Skeletal muscle tissue (tissue), 4 donors: ENCODE results near the gene MTIF3. TPM values are rescaled to one million over a fixed set of nuclear protein-coding genes. Genes with fewer than 3 reads are reported as not detected.

Source experiments
- H3K27ac ChIP-seq: one replicate; pipeline ENCODE4 v1.7.0; 2013; ENCODE audit warnings: mild to moderate bottlenecking, low read depth, low read length, inconsistent platforms
- H3K27me3 ChIP-seq, 3 donors: one replicate each; pipeline ENCODE4 v1.7.0; 2013; ENCODE audit warnings: low read length in 3 of 3; ENCODE audit not compliant: control insufficient read depth in 3 of 3, insufficient read depth in 3 of 3
- H3K36me3 ChIP-seq, 3 donors: one replicate each; pipeline ENCODE4 v1.7.0; 2013; ENCODE audit warnings: low read length in 3 of 3; ENCODE audit not compliant: control insufficient read depth in 3 of 3, insufficient read depth in 3 of 3
- H3K4me1 ChIP-seq, 3 donors: one replicate each; pipeline ENCODE4 v1.7.0; 2013; ENCODE audit warnings: low read length in 3 of 3, mild to moderate bottlenecking in 3 of 3; ENCODE audit not compliant: control insufficient read depth in 3 of 3, insufficient read depth in 3 of 3
- H3K4me3 ChIP-seq, 3 donors: one replicate each; pipeline ENCODE4 v1.7.0; 2013; ENCODE audit warnings: low read length in 3 of 3
- H3K9ac ChIP-seq, 3 donors: one replicate each; pipeline ENCODE4 v1.7.0; 2013; ENCODE audit warnings: low read length in 3 of 3, mild to moderate bottlenecking in 3 of 3, moderate library complexity in 2 of 3, low read depth in 1 of 3
- H3K9me3 ChIP-seq, 3 donors: one replicate each; pipeline ENCODE4 v1.7.0; 2013; ENCODE audit warnings: low read length in 3 of 3; ENCODE audit not compliant: control insufficient read depth in 3 of 3
- total RNA-seq: library from RNA; depleted of rRNA; stranded (reverse); fragments of >200 nt; gene quantifications from one replicate; pipeline ENCODE4 v1.2.3, GENCODE V29; 2014
- donor health status: Osteomylitis.

MTIF3 gene
- total RNA-seq, 1 donor from 2014 or later, result 38.1 TPM

DNA sequence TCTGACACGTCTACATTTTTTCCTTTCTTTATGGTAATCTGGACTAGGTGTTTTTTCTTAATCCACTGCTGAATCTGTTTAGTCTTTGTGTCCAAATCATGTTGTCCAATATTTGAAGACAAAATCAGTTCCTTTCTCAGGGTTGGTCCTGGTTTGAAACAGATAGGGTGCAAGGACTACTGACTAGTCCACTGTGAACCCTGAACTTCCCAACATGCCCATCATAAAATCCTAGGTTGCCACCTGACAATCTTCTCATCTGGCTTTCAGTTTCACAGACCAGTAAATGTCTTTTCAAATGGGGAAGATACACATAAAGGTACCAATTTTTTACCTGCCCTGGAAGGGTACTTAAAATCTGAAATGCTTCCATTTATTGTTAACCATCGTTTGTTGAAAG is 13.2 kb downstream of the MTIF3 start:
- H3K36me3 ChIP-seq, result peaks cover 38 to 65% (median 58%) of the 10 kb centered on the region in 3 donors
- H3K4me1 ChIP-seq, result peaks cover 0 to under 1% (median 0%) of the 10 kb centered on the region in 3 donors
- H3K27me3 ChIP-seq, result no peaks in the 10 kb centered on the region
- no peak overlapping the region for H3K27ac ChIP-seq
- H3K9ac ChIP-seq, result no peak overlapping the region
- no peaks in the 10 kb centered on the region for H3K9me3 ChIP-seq
- no peak overlapping the region for H3K4me3 ChIP-seq

GRCh38 chr13:27432611-27433210 is 17.7 kb downstream of the MTIF3 start:
- no peak overlapping the region for H3K27ac ChIP-seq

DNA sequence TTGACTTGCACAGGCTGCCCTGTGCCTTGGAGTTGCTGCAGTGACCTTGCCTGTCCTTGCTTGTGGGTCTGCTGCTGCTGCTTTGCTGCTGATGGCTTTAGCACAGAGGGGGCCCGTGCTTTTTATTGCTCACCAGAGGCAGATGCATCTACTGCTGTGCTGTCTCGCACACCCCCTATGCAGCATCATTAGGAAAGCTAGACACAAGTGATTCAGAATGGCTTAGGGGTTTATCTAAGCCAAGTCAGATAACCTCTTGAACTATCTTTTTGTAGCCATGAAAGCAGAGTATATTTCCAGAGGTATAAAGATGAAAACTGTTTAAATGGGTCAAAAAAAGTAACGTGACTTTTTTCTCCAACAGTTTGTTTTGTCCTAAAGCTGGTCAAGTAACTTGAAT is 18.2 kb downstream of the MTIF3 start:
- no peaks in the 10 kb centered on the region for H3K9me3 ChIP-seq
- H3K27ac ChIP-seq, result no peak overlapping the region
- peaks cover 3 to 7% (median 5%) of the 10 kb centered on the region in 3 donors for H3K4me1 ChIP-seq
- H3K9ac ChIP-seq, result no peak overlapping the region
- H3K4me3 ChIP-seq, result no peak overlapping the region
- H3K27me3 ChIP-seq, result no peaks in the 10 kb centered on the region
- peaks cover 56 to 80% (median 78%) of the 10 kb centered on the region in 3 donors for H3K36me3 ChIP-seq

More at GRCh38 chr13:27432611-27433210, 17.7 kb downstream of the MTIF3 start:
- Histone ChIP-seq H3K4me3 (no peak overlapping the region), H3K9me3 (no peaks in the 10 kb centered on the region), H3K36me3 (peaks cover 56 to 80% (median 76%) of the 10 kb centered on the region in 3 donors), H3K9ac (no peak overlapping the region), H3K4me1 (peaks cover 0 to 3% (median 2%) of the 10 kb centered on the region in 3 donors), H3K27me3 (no peaks in the 10 kb centered on the region)

GRCh38 chr13:27428160-27428559 is 22.2 kb downstream of the MTIF3 start:
- no peak overlapping the region for H3K9ac ChIP-seq
- H3K9me3 ChIP-seq, result no peaks in the 10 kb centered on the region
- no peak overlapping the region for H3K4me3 ChIP-seq
- H3K4me1 ChIP-seq, result peaks cover 29 to 38% (median 33%) of the 10 kb centered on the region in 3 donors
- no peak overlapping the region for H3K27ac ChIP-seq
- H3K27me3 ChIP-seq, result no peaks in the 10 kb centered on the region
- H3K36me3 ChIP-seq, result peaks cover 35 to 49% (median 47%) of the 10 kb centered on the region in 3 donors

- Histone ChIP-seq H3K27me3 (no peaks in the 10 kb centered on the region), H3K27ac (peak overlapping the region; percentile 94), H3K9me3 (no peaks in the 10 kb centered on the region), H3K4me3 (no peak overlapping the region), H3K4me1 (peaks cover 29 to 38% (median 33%) of the 10 kb centered on the region in 3 donors), H3K36me3 (peaks cover 32 to 46% (median 43%) of the 10 kb centered on the region in 3 donors), H3K9ac (peak overlapping the region in 1 of 3 donors; percentile 88)
These were observed 22.7 kb downstream of the MTIF3 start for GRCh38 chr13:27427641-27428040.

- H3K36me3 ChIP-seq, result peaks cover 20 to 30% (median 29%) of the 10 kb centered on the region in 3 donors
- peak overlapping the region; percentile 88 to 98 (median 90) for H3K9ac ChIP-seq
- peaks cover 29 to 38% (median 33%) of the 10 kb centered on the region in 3 donors for H3K4me1 ChIP-seq
- no peaks in the 10 kb centered on the region for H3K9me3 ChIP-seq
- H3K27me3 ChIP-seq, result no peaks in the 10 kb centered on the region
- peak overlapping the region; percentile 89 to 99 (median 95) for H3K4me3 ChIP-seq
- H3K27ac ChIP-seq, result peak overlapping the region; percentile 94
These were observed 24.3 kb downstream of the MTIF3 start for GRCh38 chr13:27425918-27426630.

- peaks cover 16 to 24% (median 23%) of the 10 kb centered on the region in 3 donors for H3K36me3 ChIP-seq
- H3K9me3 ChIP-seq, result no peaks in the 10 kb centered on the region
These were observed 25.0 kb downstream of the MTIF3 start for GRCh38 chr13:27425158-27425917.

DNA sequence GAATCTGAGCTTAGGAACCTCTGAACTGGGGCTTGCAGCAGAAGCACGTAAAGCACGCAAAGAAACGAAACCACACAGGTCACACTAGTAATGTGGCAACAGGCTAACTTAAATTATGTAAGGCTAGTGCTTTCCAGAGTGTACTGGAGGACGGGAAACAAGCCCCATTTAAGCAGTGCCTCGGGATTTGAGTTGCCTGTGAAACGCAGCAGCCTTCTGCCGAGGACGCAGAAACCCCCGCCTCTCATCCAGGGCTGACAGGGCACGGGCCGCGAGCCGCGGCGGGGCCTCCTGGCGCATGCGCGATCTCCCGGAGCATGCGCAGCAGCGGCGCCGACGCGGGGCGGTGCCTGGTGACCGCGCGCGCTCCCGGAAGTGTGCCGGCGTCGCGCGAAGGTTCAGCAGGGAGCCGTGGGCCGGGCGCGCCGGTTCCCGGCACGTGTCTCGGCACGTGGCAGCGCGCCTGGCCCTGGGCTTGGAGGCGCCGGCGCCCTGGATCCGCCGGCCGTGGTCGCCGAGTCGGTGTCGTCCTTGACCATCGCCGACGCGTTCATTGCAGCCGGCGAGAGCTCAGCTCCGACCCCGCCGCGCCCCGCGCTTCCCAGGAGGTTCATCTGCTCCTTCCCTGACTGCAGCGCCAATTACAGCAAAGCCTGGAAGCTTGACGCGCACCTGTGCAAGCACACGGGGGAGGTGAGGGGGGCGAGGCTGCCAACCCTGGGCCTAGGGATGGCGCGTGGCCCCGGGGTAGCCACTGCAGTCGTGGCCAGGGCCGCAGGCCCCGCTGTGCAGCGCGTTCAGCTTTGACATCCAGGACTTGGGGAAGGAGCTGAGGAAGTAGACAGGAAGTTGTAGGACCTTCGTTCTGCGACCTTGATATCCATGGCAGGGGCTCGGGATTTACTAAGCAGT is 25.9 kb downstream of the MTIF3 start, which contains the start of gene GTF3A:
GTF3A (plus strand) TSS at position 374 of the 912 bp plus-strand sequence.
- Histone ChIP-seq H3K4me3 (peak within 1 kb of the TSS; percentile 89 to 99 (median 95)), H3K9me3 (no peaks in the 10 kb centered on the region), H3K27ac (peak within 1 kb of the TSS; percentile 94), H3K27me3 (no peaks in the 10 kb centered on the region), H3K4me1 (peaks cover 29 to 38% (median 33%) of the 10 kb centered on the region in 3 donors), H3K9ac (peak within 1 kb of the TSS; percentile 90 to 98 (median 90)), H3K36me3 (peaks cover 14 to 22% (median 19%) of the 10 kb centered on the region in 3 donors)

More at GRCh38 chr13:27425158-27425917, 25.0 kb downstream of the MTIF3 start:
- Histone ChIP-seq H3K27ac (peak overlapping the region; percentile 94), H3K9ac (peak overlapping the region; percentile 88 to 98 (median 90)), H3K4me3 (peak overlapping the region; percentile 89 to 99 (median 95)), H3K27me3 (no peaks in the 10 kb centered on the region), H3K4me1 (peaks cover 29 to 38% (median 33%) of the 10 kb centered on the region in 3 donors)

GRCh38 chr13:27423333-27423732 is 27.0 kb downstream of the MTIF3 start:
- Histone ChIP-seq H3K27ac (no peak overlapping the region), H3K4me3 (no peak overlapping the region), H3K36me3 (peaks cover 4 to 10% (median 8%) of the 10 kb centered on the region in 3 donors), H3K9me3 (no peaks in the 10 kb centered on the region), H3K27me3 (no peaks in the 10 kb centered on the region), H3K9ac (no peak overlapping the region), H3K4me1 (peaks cover 29 to 36% (median 33%) of the 10 kb centered on the region in 3 donors)
